IMR-90 (cell line): ENCODE data around the gene FAAP100. TPM values are rescaled to one million over a fixed set of nuclear protein-coding genes. Genes with fewer than 3 reads are reported as not detected.

Source experiments
- ATAC-seq: fragments of 200-7000 bp; cut with Tn5 transposase; 2 replicates; pipeline ENCODE4 v1.9.1; 2020; ENCODE audit warnings: low read depth, mild to moderate bottlenecking, moderate library complexity
- BruUV-seq: library from RNA; stranded (reverse); fragments of 400-500 nt; replicated peaks from 2 replicates; lab custom pipeline; 2021; lab: Mats Ljungman, UMichigan
- CTCF ChIA-PET: fragments of 300-600 bp; formaldehyde crosslinking; extraction: SDS; loops from one replicate; lab custom pipeline; 2021; ENCODE audit warnings: antibody characterized with exemption; lab: Yijun Ruan, JAX
- POLR2A ChIA-PET: fragments of 300-600 bp; sonication (Branson Sonifier 250); formaldehyde crosslinking; loops from one replicate; lab custom pipeline; 2022; ENCODE audit warnings: antibody characterized with exemption; ENCODE audit not compliant: unreplicated experiment; lab: Charles Lee
- DNase-seq: peaks from one replicate; pipeline ENCODE4 v3.0.0; 2013
- H2AFZ ChIP-seq: replicated peaks from 2 replicates; pipeline ENCODE3; 2013; ENCODE audit warnings: low read length, mild to moderate bottlenecking; ENCODE audit not compliant: poor library complexity
- H2AK5ac ChIP-seq: 2 replicates; pipeline ENCODE4 v1.6.1; 2013; ENCODE audit warnings: low read depth, low read length, inconsistent platforms
- H2AK9ac ChIP-seq: replicated peaks from 2 replicates; pipeline ENCODE3; 2013; ENCODE audit warnings: mild to moderate bottlenecking, low read depth, low read length, moderate library complexity; ENCODE audit not compliant: poor library complexity
- H2BK120ac ChIP-seq: 2 replicates; pipeline ENCODE4 v1.6.1; 2013; ENCODE audit warnings: low read depth, low read length, inconsistent platforms
- H2BK15ac ChIP-seq: 3 replicates; pipeline ENCODE4 v1.6.1; 2013; ENCODE audit warnings: low read depth, low read length, inconsistent platforms
- H2BK20ac ChIP-seq: 2 replicates; pipeline ENCODE4 v1.6.1; 2013; ENCODE audit warnings: low read depth, mild to moderate bottlenecking, inconsistent platforms, low read length, moderate library complexity
- H2BK5ac ChIP-seq: 2 replicates; pipeline ENCODE4 v1.6.1; 2013; ENCODE audit warnings: mild to moderate bottlenecking, low read depth, low read length, inconsistent platforms; ENCODE audit not compliant: poor library complexity, severe bottlenecking
- H3K14ac ChIP-seq: replicated peaks from 2 replicates; pipeline ENCODE4 v1.6.1; 2013; ENCODE audit warnings: low read depth, low read length, inconsistent platforms
- H3K18ac ChIP-seq: 2 replicates; pipeline ENCODE4 v1.6.1; 2013; ENCODE audit warnings: low read depth, low read length, control low read depth
- H3K23ac ChIP-seq: 2 replicates; pipeline ENCODE4 v1.6.1; 2013; ENCODE audit warnings: low read depth, low read length, inconsistent platforms
- H3K27ac ChIP-seq: 2 replicates; pipeline ENCODE4 v1.5.1; 2013; ENCODE audit warnings: mild to moderate bottlenecking, control low read depth, low read length; ENCODE audit not compliant: insufficient read depth
- H3K27me3 ChIP-seq: 2 replicates; pipeline ENCODE4 v1.6.1; 2013; ENCODE audit warnings: low read length; ENCODE audit not compliant: control insufficient read depth, insufficient read depth
- H3K36me3 ChIP-seq: 2 replicates; pipeline ENCODE4 v1.6.1; 2013; ENCODE audit warnings: low read length, mixed read lengths; ENCODE audit not compliant: control insufficient read depth, insufficient read depth
- H3K4ac ChIP-seq: 2 replicates; pipeline ENCODE4 v1.6.1; 2013; ENCODE audit warnings: low read depth, low read length, inconsistent platforms
- H3K4me1 ChIP-seq: 2 replicates; pipeline ENCODE4 v1.6.1; 2013; ENCODE audit warnings: low read length, mixed read lengths; ENCODE audit not compliant: control insufficient read depth, insufficient read depth
- H3K4me2 ChIP-seq: 2 replicates; pipeline ENCODE4 v1.6.1; 2013; ENCODE audit warnings: low read depth, mild to moderate bottlenecking, control low read depth, low read length, moderate library complexity
- H3K4me3 ChIP-seq: 2 replicates; pipeline ENCODE4 v1.5.1; 2013; ENCODE audit warnings: low read depth, mild to moderate bottlenecking, control low read depth, low read length, moderate library complexity; ENCODE audit not compliant: insufficient read depth
- H3K56ac ChIP-seq: 2 replicates; pipeline ENCODE4 v1.6.1; 2013; ENCODE audit warnings: low read length, inconsistent platforms; ENCODE audit not compliant: insufficient read depth; ENCODE audit errors: extremely low read depth
- H3K79me1 ChIP-seq, 2 experiments: 2 replicates each; pipeline ENCODE4 v1.6.1; 2013; ENCODE audit warnings: low read length in 2 of 2, inconsistent platforms in 1 of 2, low read depth in 1 of 2
- H3K9ac ChIP-seq: 2 replicates; pipeline ENCODE4 v1.6.1; 2013; ENCODE audit warnings: low read depth, low read length, control low read depth
- H3K9me1 ChIP-seq: 2 replicates; pipeline ENCODE4 v1.6.1; 2013; ENCODE audit warnings: low read length, inconsistent platforms; ENCODE audit not compliant: insufficient read depth
- H3K9me3 ChIP-seq: 2 replicates; pipeline ENCODE4 v1.6.1; 2013; ENCODE audit warnings: low read length; ENCODE audit not compliant: control insufficient read depth, insufficient read depth
- H4K20me1 ChIP-seq: 2 replicates; pipeline ENCODE4 v1.6.1; 2013; ENCODE audit warnings: low read length, inconsistent platforms; ENCODE audit not compliant: insufficient read depth
- H4K5ac ChIP-seq: 2 replicates; pipeline ENCODE4 v1.6.1; 2013; ENCODE audit warnings: mild to moderate bottlenecking, low read depth, low read length, control low read depth
- H4K8ac ChIP-seq, 2 experiments: 2 replicates each; pipeline ENCODE4 v1.6.1; 2013; ENCODE audit warnings: low read depth in 2 of 2, low read length in 2 of 2, control low read depth in 1 of 2, inconsistent platforms in 1 of 2
- H4K91ac ChIP-seq: 2 replicates; pipeline ENCODE4 v1.6.1; 2013; ENCODE audit warnings: low read depth, low read length, inconsistent platforms; ENCODE audit not compliant: insufficient read depth
- CEBPB ChIP-seq: IDR thresholded peaks from 2 replicates; pipeline ENCODE4 v1.6.1; 2012; ENCODE audit warnings: low read depth, low read length, improper control_type of control experiment
- CHD1 ChIP-seq: IDR thresholded peaks from 2 replicates; pipeline ENCODE4 v1.6.1; 2012; ENCODE audit warnings: low read depth, low read length, improper control_type of control experiment
- MAFK ChIP-seq: IDR thresholded peaks from 2 replicates; pipeline ENCODE4 v1.6.1; 2012; ENCODE audit warnings: low read depth, low read length, improper control_type of control experiment
- MAZ ChIP-seq: IDR thresholded peaks from 2 replicates; pipeline ENCODE4 v1.6.1; 2012; ENCODE audit warnings: low read depth, mild to moderate bottlenecking, low read length, improper control_type of control experiment, moderate library complexity, borderline replicate concordance
- MXI1 ChIP-seq: IDR thresholded peaks from 2 replicates; pipeline ENCODE4 v1.6.1; 2012; ENCODE audit warnings: low read depth, mild to moderate bottlenecking, low read length, moderate library complexity, borderline replicate concordance
- NFE2L2 ChIP-seq: fragments of 150-350 bp; IDR thresholded peaks from 2 replicates; pipeline ENCODE4 v1.6.1; 2016; ENCODE audit warnings: low read depth, mild to moderate bottlenecking, low read length
- POLR2A ChIP-seq: IDR thresholded peaks from 2 replicates; pipeline ENCODE4 v1.6.1; 2012; ENCODE audit warnings: mild to moderate bottlenecking, low read depth, low read length
- RAD21 ChIP-seq: IDR thresholded peaks from 2 replicates; pipeline ENCODE4 v1.6.1; 2012; ENCODE audit warnings: low read length, improper control_type of control experiment
- RCOR1 ChIP-seq: IDR thresholded peaks from 2 replicates; pipeline ENCODE4 v1.6.1; 2012; ENCODE audit warnings: mild to moderate bottlenecking, low read length, improper control_type of control experiment; ENCODE audit not compliant: insufficient replicate concordance
- RFX5 ChIP-seq: IDR thresholded peaks from 2 replicates; pipeline ENCODE4 v1.8.0; 2012; ENCODE audit warnings: low read depth, mild to moderate bottlenecking, low read length, moderate library complexity
- WGBS, 2 experiments: methylation state at CpG; one replicate each; pipeline versions ENCODE4 v1.1.5 to v1.1.7; 2013; ENCODE audit warnings: missing lambda C conversion rate in 2 of 2; ENCODE audit not compliant: insufficient read length in 1 of 2; ENCODE audit errors: extremely low coverage in 2 of 2; 5-methylcytosine and 5-hydroxymethylcytosine counted together
- dilution Hi-C: fragments of 300-500 bp; cut with HindIII; formaldehyde crosslinking; loops from one replicate; pipeline ENCODE4 v1.14.3; 2018; ENCODE audit warnings: low sequenced_read_pairs; ENCODE audit not compliant: unreplicated experiment
- in situ Hi-C: fragments of 300-500 bp; cut with MboI; formaldehyde crosslinking; loops from 3 replicates; pipeline ENCODE4 v1.14.3; 2019; ENCODE audit warnings: low sequenced_read_pairs, inconsistent platforms, mixed read lengths
- intact Hi-C: fragments of 100-400 bp; cut with micrococcal nuclease; formaldehyde crosslinking; loops from 2 replicates; pipeline ENCODE4 v1.10.0; 2022
- polyA plus RNA-seq, 3 experiments: library from polyadenylated mRNA; depleted of rRNA; stranded (reverse); fragments of >200 nt; gene quantifications; 2 replicates each; pipeline ENCODE4 v1.2.3, GENCODE V29; 2012; ENCODE audit warnings: low replicate concordance in 1 of 3
- total RNA-seq: library from RNA; depleted of rRNA; stranded (reverse); fragments of >200 nt; gene quantifications from 2 replicates; pipeline ENCODE4 v1.2.3, GENCODE V29; 2012
- TF ChIP-seq, protein P1 (sequence below): fragments of 150-350 bp; IDR thresholded peaks from 2 replicates; pipeline ENCODE4 v1.6.1; 2017; ENCODE audit warnings: mild to moderate bottlenecking, antibody characterized with exemption, low read length, low read depth

The FAAP100 gene
- total and polyA plus RNA-seq, 2 of the 4 experiments (the other 2 are of a cell fraction), result 7.9 to 24.8 TPM

DNA sequence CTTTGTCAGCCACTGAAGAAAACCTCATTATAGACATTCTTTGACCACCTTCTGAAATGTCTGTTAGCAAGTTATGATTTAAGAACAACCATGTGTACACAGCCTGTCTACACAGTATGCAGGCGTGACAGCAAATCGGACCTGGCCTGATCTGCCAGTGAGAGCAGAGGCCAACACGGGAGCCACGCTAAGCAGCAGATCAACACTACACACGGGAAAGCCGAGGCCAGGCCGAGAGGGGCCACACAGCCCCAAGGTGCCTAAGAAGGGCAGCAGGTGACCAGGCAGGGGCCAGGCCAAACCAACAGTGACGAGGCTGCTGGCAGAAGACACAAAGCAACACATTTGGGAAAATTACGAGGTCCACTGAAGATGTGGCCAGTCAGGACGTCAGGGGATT is 16.3 kb upstream of the FAAP100 start:
- Histone ChIP-seq H3K14ac (peak overlapping the region; percentile 50), H4K20me1 (peaks cover 10% of the 10 kb centered on the region), H3K27ac (peak overlapping the region; percentile 45), H2BK120ac (peak overlapping the region; percentile 82), H4K91ac (peak overlapping the region; percentile 63), H3K56ac (no peak overlapping the region), H4K8ac (peak overlapping the region; percentile 13 to 22; a peak in 1 of 4 replicates), H2AFZ (peak overlapping the region; percentile 28), H3K9ac (no peak overlapping the region), H3K27me3 (no peaks in the 10 kb centered on the region), H3K79me1 (peaks cover 38 to 83% of the 10 kb centered on the region in 2 experiments), H3K23ac (peak overlapping the region; percentile 79), H3K4me3 (no peak overlapping the region), H3K9me1 (peaks cover 36% of the 10 kb centered on the region), H2BK5ac (peak overlapping the region; percentile 30), H3K4ac (peak overlapping the region; percentile 94), H2BK20ac (peak overlapping the region; percentile 82), H4K5ac (no peak overlapping the region), H3K18ac (no peak overlapping the region), H3K36me3 (peaks cover 54% of the 10 kb centered on the region), H3K9me3 (no peaks in the 10 kb centered on the region), H2AK9ac (peak overlapping the region; percentile 31), H3K4me1 (peaks cover 31% of the 10 kb centered on the region), H3K4me2 (no peak overlapping the region), H2BK15ac (peak overlapping the region; percentile 5; the same call in 2 of the 3 replicates), H2AK5ac (peak overlapping the region; percentile 95)
- DNase-seq (no peak), ATAC-seq (no peak)
- in situ Hi-C loops, result no loop called here
- dilution Hi-C loops, result no loop called here
- TF ChIP-seq CEBPB (no peak), POLR2A (no peak), MAFK (no peak), RAD21 (no peak), RFX5 (no peak), CHD1 (no peak), MAZ (no peak), RCOR1 (no peak), NFE2L2 (no peak), MXI1 (no peak)
- TF ChIP-seq, protein P1, sequence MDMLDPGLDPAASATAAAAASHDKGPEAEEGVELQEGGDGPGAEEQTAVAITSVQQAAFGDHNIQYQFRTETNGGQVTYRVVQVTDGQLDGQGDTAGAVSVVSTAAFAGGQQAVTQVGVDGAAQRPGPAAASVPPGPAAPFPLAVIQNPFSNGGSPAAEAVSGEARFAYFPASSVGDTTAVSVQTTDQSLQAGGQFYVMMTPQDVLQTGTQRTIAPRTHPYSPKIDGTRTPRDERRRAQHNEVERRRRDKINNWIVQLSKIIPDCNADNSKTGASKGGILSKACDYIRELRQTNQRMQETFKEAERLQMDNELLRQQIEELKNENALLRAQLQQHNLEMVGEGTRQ, result no peak
- CTCF ChIA-PET, result interaction anchor here (1.6 kb wide), 1 partner anchor 33 kb away, joined by 4 read pairs; no protein-coding TSS in a partner anchor
- intact Hi-C loops, result no loop called here
- WGBS, 2 experiments, result 87% methylated on average over 9 of the region's 10 CpGs; no CpG with 5 or more reads in 1 of the 2 experiments
- BruUV-seq, result no TSS peak
- POLR2A ChIA-PET, result no interaction called here
